IPS-NIHi7 (cell line): ENCODE results near the gene NKIRAS2.
"Not testable (repeated sequence)": the region's sequence is repeated elsewhere in the genome, so short reads cannot be mapped to it uniquely, and the experiment has no call there.

Experiments used
- DNase-seq: peaks from one replicate; pipeline ENCODE4 v3.0.0; 2012; ENCODE audit warnings: mixed read lengths; ENCODE audit errors: extremely low spot score

Gene NKIRAS2

GRCh38 chr17:41998497-41998896, 21.4 kb upstream of the NKIRAS2 start:
- no peak for DNase-seq

GRCh38 chr17:42000413-42001133, 19.3 kb upstream of the NKIRAS2 start:
- DNase-seq: no peak

GRCh38 chr17:42001729-42002128, 18.2 kb upstream of the NKIRAS2 start:
- no peak for DNase-seq

- DNase-seq: no peak
Observed at GRCh38 chr17:42002175-42002791, 17.6 kb upstream of the NKIRAS2 start.

GRCh38 chr17:42002792-42003301, 17.0 kb upstream of the NKIRAS2 start:
- no peak for DNase-seq

- no peak for DNase-seq
Observed at GRCh38 chr17:42005166-42005565, 14.7 kb upstream of the NKIRAS2 start.

GRCh38 chr17:42009170-42009569, 10.7 kb upstream of the NKIRAS2 start:
- no peak for DNase-seq

GRCh38 chr17:42010266-42010680, 9.6 kb upstream of the NKIRAS2 start:
- DNase-seq: not testable (repeated sequence)

GRCh38 chr17:42010898-42011516, 8.9 kb upstream of the NKIRAS2 start:
- DNase-seq: no peak

GRCh38 chr17:42012363-42012762, 7.5 kb upstream of the NKIRAS2 start:
- not testable (repeated sequence) for DNase-seq

- not testable (repeated sequence) for DNase-seq
Observed at GRCh38 chr17:42013740-42014139, 6.2 kb upstream of the NKIRAS2 start.

GRCh38 chr17:42016411-42016831, 3.5 kb upstream of the NKIRAS2 start:
- no peak for DNase-seq

GRCh38 chr17:42016941-42017865, 2.7 kb upstream of the NKIRAS2 start, which contains the start of gene DNAJC7:
DNAJC7 (minus strand) TSS chr17:42017439; CDS start chr17:42017416, 23 bp downstream.
- peak; percentile 93 for DNase-seq

GRCh38 chr17:42017866-42018200, 2.1 kb upstream of the NKIRAS2 start:
- no peak for DNase-seq

- peak; percentile 46 for DNase-seq
Observed at GRCh38 chr17:42018339-42018738, 1.6 kb upstream of the NKIRAS2 start.

- no peak for DNase-seq
Observed at GRCh38 chr17:42018988-42019387, 902 bp upstream of the NKIRAS2 start.

- not testable (repeated sequence) for DNase-seq
Observed at GRCh38 chr17:42020845-42021244, 955 bp downstream of the NKIRAS2 start.

GRCh38 chr17:42023524-42024349, 3.8 kb downstream of the NKIRAS2 start:
- DNase-seq: no peak

GRCh38 chr17:42025191-42025579, 5.3 kb downstream of the NKIRAS2 start:
- no peak for DNase-seq

GRCh38 chr17:42025936-42026335, 6.0 kb downstream of the NKIRAS2 start:
- no peak for DNase-seq
